IMR-90 (cell line): ENCODE measurements around the gene TRAF3. TPM values are rescaled to one million over a fixed set of nuclear protein-coding genes. Genes with fewer than 3 reads are reported as not detected.

Source experiments
- ATAC-seq: fragments of 200-7000 bp; cut with Tn5 transposase; 2 replicates; pipeline ENCODE4 v1.9.1; 2020; ENCODE audit warnings: low read depth, mild to moderate bottlenecking, moderate library complexity
- BruUV-seq: library from RNA; stranded (reverse); fragments of 400-500 nt; replicated peaks from 2 replicates; lab custom pipeline; 2021; lab: Mats Ljungman, UMichigan
- CTCF ChIA-PET: fragments of 300-600 bp; formaldehyde crosslinking; extraction: SDS; loops from one replicate; lab custom pipeline; 2021; ENCODE audit warnings: antibody characterized with exemption; lab: Yijun Ruan, JAX
- POLR2A ChIA-PET: fragments of 300-600 bp; sonication (Branson Sonifier 250); formaldehyde crosslinking; loops from one replicate; lab custom pipeline; 2022; ENCODE audit warnings: antibody characterized with exemption; ENCODE audit not compliant: unreplicated experiment; lab: Charles Lee
- DNase-seq: peaks from one replicate; pipeline ENCODE4 v3.0.0; 2013
- H2AFZ ChIP-seq: replicated peaks from 2 replicates; pipeline ENCODE3; 2013; ENCODE audit warnings: low read length, mild to moderate bottlenecking; ENCODE audit not compliant: poor library complexity
- H2AK5ac ChIP-seq: 2 replicates; pipeline ENCODE4 v1.6.1; 2013; ENCODE audit warnings: low read depth, low read length, inconsistent platforms
- H2AK9ac ChIP-seq: replicated peaks from 2 replicates; pipeline ENCODE3; 2013; ENCODE audit warnings: mild to moderate bottlenecking, low read depth, low read length, moderate library complexity; ENCODE audit not compliant: poor library complexity
- H2BK120ac ChIP-seq: 2 replicates; pipeline ENCODE4 v1.6.1; 2013; ENCODE audit warnings: low read depth, low read length, inconsistent platforms
- H2BK15ac ChIP-seq: 3 replicates; pipeline ENCODE4 v1.6.1; 2013; ENCODE audit warnings: low read depth, low read length, inconsistent platforms
- H2BK20ac ChIP-seq: 2 replicates; pipeline ENCODE4 v1.6.1; 2013; ENCODE audit warnings: low read depth, mild to moderate bottlenecking, inconsistent platforms, low read length, moderate library complexity
- H2BK5ac ChIP-seq: 2 replicates; pipeline ENCODE4 v1.6.1; 2013; ENCODE audit warnings: mild to moderate bottlenecking, low read depth, low read length, inconsistent platforms; ENCODE audit not compliant: poor library complexity, severe bottlenecking
- H3K14ac ChIP-seq: replicated peaks from 2 replicates; pipeline ENCODE4 v1.6.1; 2013; ENCODE audit warnings: low read depth, low read length, inconsistent platforms
- H3K18ac ChIP-seq: 2 replicates; pipeline ENCODE4 v1.6.1; 2013; ENCODE audit warnings: low read depth, low read length, control low read depth
- H3K23ac ChIP-seq: 2 replicates; pipeline ENCODE4 v1.6.1; 2013; ENCODE audit warnings: low read depth, low read length, inconsistent platforms
- H3K27ac ChIP-seq: 2 replicates; pipeline ENCODE4 v1.5.1; 2013; ENCODE audit warnings: mild to moderate bottlenecking, control low read depth, low read length; ENCODE audit not compliant: insufficient read depth
- H3K27me3 ChIP-seq: 2 replicates; pipeline ENCODE4 v1.6.1; 2013; ENCODE audit warnings: low read length; ENCODE audit not compliant: control insufficient read depth, insufficient read depth
- H3K36me3 ChIP-seq: 2 replicates; pipeline ENCODE4 v1.6.1; 2013; ENCODE audit warnings: low read length, mixed read lengths; ENCODE audit not compliant: control insufficient read depth, insufficient read depth
- H3K4ac ChIP-seq: 2 replicates; pipeline ENCODE4 v1.6.1; 2013; ENCODE audit warnings: low read depth, low read length, inconsistent platforms
- H3K4me1 ChIP-seq: 2 replicates; pipeline ENCODE4 v1.6.1; 2013; ENCODE audit warnings: low read length, mixed read lengths; ENCODE audit not compliant: control insufficient read depth, insufficient read depth
- H3K4me2 ChIP-seq: 2 replicates; pipeline ENCODE4 v1.6.1; 2013; ENCODE audit warnings: low read depth, mild to moderate bottlenecking, control low read depth, low read length, moderate library complexity
- H3K4me3 ChIP-seq: 2 replicates; pipeline ENCODE4 v1.5.1; 2013; ENCODE audit warnings: low read depth, mild to moderate bottlenecking, control low read depth, low read length, moderate library complexity; ENCODE audit not compliant: insufficient read depth
- H3K56ac ChIP-seq: 2 replicates; pipeline ENCODE4 v1.6.1; 2013; ENCODE audit warnings: low read length, inconsistent platforms; ENCODE audit not compliant: insufficient read depth; ENCODE audit errors: extremely low read depth
- H3K79me1 ChIP-seq, 2 experiments: 2 replicates each; pipeline ENCODE4 v1.6.1; 2013; ENCODE audit warnings: low read length in 2 of 2, inconsistent platforms in 1 of 2, low read depth in 1 of 2
- H3K9ac ChIP-seq: 2 replicates; pipeline ENCODE4 v1.6.1; 2013; ENCODE audit warnings: low read depth, low read length, control low read depth
- H3K9me1 ChIP-seq: 2 replicates; pipeline ENCODE4 v1.6.1; 2013; ENCODE audit warnings: low read length, inconsistent platforms; ENCODE audit not compliant: insufficient read depth
- H3K9me3 ChIP-seq: 2 replicates; pipeline ENCODE4 v1.6.1; 2013; ENCODE audit warnings: low read length; ENCODE audit not compliant: control insufficient read depth, insufficient read depth
- H4K20me1 ChIP-seq: 2 replicates; pipeline ENCODE4 v1.6.1; 2013; ENCODE audit warnings: low read length, inconsistent platforms; ENCODE audit not compliant: insufficient read depth
- H4K5ac ChIP-seq: 2 replicates; pipeline ENCODE4 v1.6.1; 2013; ENCODE audit warnings: mild to moderate bottlenecking, low read depth, low read length, control low read depth
- H4K8ac ChIP-seq, 2 experiments: 2 replicates each; pipeline ENCODE4 v1.6.1; 2013; ENCODE audit warnings: low read depth in 2 of 2, low read length in 2 of 2, control low read depth in 1 of 2, inconsistent platforms in 1 of 2
- H4K91ac ChIP-seq: 2 replicates; pipeline ENCODE4 v1.6.1; 2013; ENCODE audit warnings: low read depth, low read length, inconsistent platforms; ENCODE audit not compliant: insufficient read depth
- BHLHE40 ChIP-seq: fragments of 150-350 bp; IDR thresholded peaks from 2 replicates; pipeline ENCODE4 v1.6.1; 2016; ENCODE audit warnings: mild to moderate bottlenecking, low read depth, low read length
- CEBPB ChIP-seq: IDR thresholded peaks from 2 replicates; pipeline ENCODE4 v1.6.1; 2012; ENCODE audit warnings: low read depth, low read length, improper control_type of control experiment
- CHD1 ChIP-seq: IDR thresholded peaks from 2 replicates; pipeline ENCODE4 v1.6.1; 2012; ENCODE audit warnings: low read depth, low read length, improper control_type of control experiment
- FOS ChIP-seq: fragments of 150-350 bp; IDR thresholded peaks from 2 replicates; pipeline ENCODE4 v1.6.1; 2016; ENCODE audit warnings: low read depth, low read length
- MAFK ChIP-seq: IDR thresholded peaks from 2 replicates; pipeline ENCODE4 v1.6.1; 2012; ENCODE audit warnings: low read depth, low read length, improper control_type of control experiment
- MAZ ChIP-seq: IDR thresholded peaks from 2 replicates; pipeline ENCODE4 v1.6.1; 2012; ENCODE audit warnings: low read depth, mild to moderate bottlenecking, low read length, improper control_type of control experiment, moderate library complexity, borderline replicate concordance
- MXI1 ChIP-seq: IDR thresholded peaks from 2 replicates; pipeline ENCODE4 v1.6.1; 2012; ENCODE audit warnings: low read depth, mild to moderate bottlenecking, low read length, moderate library complexity, borderline replicate concordance
- NFE2L2 ChIP-seq: fragments of 150-350 bp; IDR thresholded peaks from 2 replicates; pipeline ENCODE4 v1.6.1; 2016; ENCODE audit warnings: low read depth, mild to moderate bottlenecking, low read length
- POLR2A ChIP-seq: IDR thresholded peaks from 2 replicates; pipeline ENCODE4 v1.6.1; 2012; ENCODE audit warnings: mild to moderate bottlenecking, low read depth, low read length
- RAD21 ChIP-seq: IDR thresholded peaks from 2 replicates; pipeline ENCODE4 v1.6.1; 2012; ENCODE audit warnings: low read length, improper control_type of control experiment
- RCOR1 ChIP-seq: IDR thresholded peaks from 2 replicates; pipeline ENCODE4 v1.6.1; 2012; ENCODE audit warnings: mild to moderate bottlenecking, low read length, improper control_type of control experiment; ENCODE audit not compliant: insufficient replicate concordance
- RFX5 ChIP-seq: IDR thresholded peaks from 2 replicates; pipeline ENCODE4 v1.8.0; 2012; ENCODE audit warnings: low read depth, mild to moderate bottlenecking, low read length, moderate library complexity
- SMC3 ChIP-seq: fragments of 150-350 bp; IDR thresholded peaks from 2 replicates; pipeline ENCODE4 v1.6.1; 2016; ENCODE audit warnings: low read depth, mild to moderate bottlenecking, antibody characterized with exemption, low read length, moderate library complexity
- WGBS, 2 experiments: methylation state at CpG; one replicate each; pipeline versions ENCODE4 v1.1.5 to v1.1.7; 2013; ENCODE audit warnings: missing lambda C conversion rate in 2 of 2; ENCODE audit not compliant: insufficient read length in 1 of 2; ENCODE audit errors: extremely low coverage in 2 of 2; 5-methylcytosine and 5-hydroxymethylcytosine counted together
- dilution Hi-C: fragments of 300-500 bp; cut with HindIII; formaldehyde crosslinking; loops from one replicate; pipeline ENCODE4 v1.14.3; 2018; ENCODE audit warnings: low sequenced_read_pairs; ENCODE audit not compliant: unreplicated experiment
- in situ Hi-C: fragments of 300-500 bp; cut with MboI; formaldehyde crosslinking; loops from 3 replicates; pipeline ENCODE4 v1.14.3; 2019; ENCODE audit warnings: low sequenced_read_pairs, inconsistent platforms, mixed read lengths
- intact Hi-C: fragments of 100-400 bp; cut with micrococcal nuclease; formaldehyde crosslinking; loops from 2 replicates; pipeline ENCODE4 v1.10.0; 2022
- polyA plus RNA-seq, 3 experiments: library from polyadenylated mRNA; depleted of rRNA; stranded (reverse); fragments of >200 nt; gene quantifications; 2 replicates each; pipeline ENCODE4 v1.2.3, GENCODE V29; 2012; ENCODE audit warnings: low replicate concordance in 1 of 3
- total RNA-seq: library from RNA; depleted of rRNA; stranded (reverse); fragments of >200 nt; gene quantifications from 2 replicates; pipeline ENCODE4 v1.2.3, GENCODE V29; 2012
- TF ChIP-seq, protein P1 (sequence below): fragments of 150-350 bp; IDR thresholded peaks from 2 replicates; pipeline ENCODE4 v1.6.1; 2016; ENCODE audit warnings: low read depth, mild to moderate bottlenecking, low read length, moderate library complexity, borderline replicate concordance
- TF ChIP-seq, protein P2 (sequence below): fragments of 150-350 bp; IDR thresholded peaks from 2 replicates; pipeline ENCODE4 v1.6.1; 2017; ENCODE audit warnings: mild to moderate bottlenecking, antibody characterized with exemption, low read length, low read depth
- TF ChIP-seq, protein P3 (sequence below): conservative IDR thresholded peaks from 2 replicates; pipeline ENCODE4 v1.5.1; 2012; ENCODE audit warnings: mild to moderate bottlenecking, low read depth, low read length, improper control_type of control experiment

Gene TRAF3
- total and polyA plus RNA-seq, 2 of the 4 experiments (the other 2 are of a cell fraction): 21.2 to 25.3 TPM

DNA sequence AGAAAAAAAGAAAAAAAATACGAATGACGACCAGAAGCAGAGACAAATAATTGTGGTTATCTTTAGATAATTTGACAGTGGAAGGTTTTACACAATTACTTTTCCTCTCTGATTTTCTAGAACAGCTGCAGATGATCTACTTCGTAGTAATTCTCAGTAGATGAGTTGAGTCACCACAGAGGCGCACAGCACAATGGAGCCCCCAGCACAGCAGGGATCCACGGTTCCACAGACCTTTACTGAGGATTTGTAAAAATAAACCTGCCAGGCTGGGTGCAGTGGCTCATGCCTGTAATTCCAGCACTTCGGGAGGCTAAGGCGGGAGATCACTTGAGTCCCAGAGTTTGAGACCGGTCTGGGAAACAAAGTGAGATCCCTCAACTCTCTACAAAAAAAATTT, 174.6 kb downstream of the TRAF3 start:
- Histone ChIP-seq H2BK120ac (no peak overlapping the region), H2AK5ac (no peak overlapping the region), H3K23ac (no peak overlapping the region), H3K4ac (no peak overlapping the region), H3K4me1 (peaks cover 15% of the 10 kb centered on the region), H3K4me3 (no peak overlapping the region), H3K27me3 (no peaks in the 10 kb centered on the region), H3K27ac (no peak overlapping the region), H3K9ac (no peak overlapping the region), H3K4me2 (no peak overlapping the region), H3K56ac (no peak overlapping the region), H4K20me1 (peaks cover 24% of the 10 kb centered on the region), H4K5ac (no peak overlapping the region), H3K9me1 (peaks cover 28% of the 10 kb centered on the region), H2AK9ac (no peak overlapping the region), H3K36me3 (peaks cover 77% of the 10 kb centered on the region), H3K9me3 (no peaks in the 10 kb centered on the region), H4K91ac (no peak overlapping the region), H3K14ac (no peak overlapping the region), H4K8ac (no peak overlapping the region), H2BK15ac (no peak overlapping the region), H2BK20ac (no peak overlapping the region), H2AFZ (no peak overlapping the region), H3K79me1 (peaks cover 4 to 26% of the 10 kb centered on the region in 2 experiments; a peak in 2 of 4 replicates), H2BK5ac (no peak overlapping the region), H3K18ac (no peak overlapping the region)
- dilution Hi-C loops: no loop called here
- peak; percentile 51 for ATAC-seq
- ChIA-PET POLR2A (no interaction called here), CTCF (no interaction called here)
- peak; percentile 74 for DNase-seq
- WGBS, 2 experiments: no CpG with 5 or more reads among the region's 8 CpGs
- TF ChIP-seq NFE2L2 (no peak), CEBPB (no peak), POLR2A (no peak), CHD1 (no peak), SMC3 (no peak), RFX5 (no peak), MAFK (no peak), BHLHE40 (no peak), RAD21 (no peak), MXI1 (no peak), FOS (no peak), RCOR1 (no peak), MAZ (no peak)
- TF ChIP-seq, protein P1, sequence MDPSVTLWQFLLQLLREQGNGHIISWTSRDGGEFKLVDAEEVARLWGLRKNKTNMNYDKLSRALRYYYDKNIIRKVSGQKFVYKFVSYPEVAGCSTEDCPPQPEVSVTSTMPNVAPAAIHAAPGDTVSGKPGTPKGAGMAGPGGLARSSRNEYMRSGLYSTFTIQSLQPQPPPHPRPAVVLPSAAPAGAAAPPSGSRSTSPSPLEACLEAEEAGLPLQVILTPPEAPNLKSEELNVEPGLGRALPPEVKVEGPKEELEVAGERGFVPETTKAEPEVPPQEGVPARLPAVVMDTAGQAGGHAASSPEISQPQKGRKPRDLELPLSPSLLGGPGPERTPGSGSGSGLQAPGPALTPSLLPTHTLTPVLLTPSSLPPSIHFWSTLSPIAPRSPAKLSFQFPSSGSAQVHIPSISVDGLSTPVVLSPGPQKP: no peak
- TF ChIP-seq, protein P2, sequence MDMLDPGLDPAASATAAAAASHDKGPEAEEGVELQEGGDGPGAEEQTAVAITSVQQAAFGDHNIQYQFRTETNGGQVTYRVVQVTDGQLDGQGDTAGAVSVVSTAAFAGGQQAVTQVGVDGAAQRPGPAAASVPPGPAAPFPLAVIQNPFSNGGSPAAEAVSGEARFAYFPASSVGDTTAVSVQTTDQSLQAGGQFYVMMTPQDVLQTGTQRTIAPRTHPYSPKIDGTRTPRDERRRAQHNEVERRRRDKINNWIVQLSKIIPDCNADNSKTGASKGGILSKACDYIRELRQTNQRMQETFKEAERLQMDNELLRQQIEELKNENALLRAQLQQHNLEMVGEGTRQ: no peak
- TF ChIP-seq, protein P3, sequence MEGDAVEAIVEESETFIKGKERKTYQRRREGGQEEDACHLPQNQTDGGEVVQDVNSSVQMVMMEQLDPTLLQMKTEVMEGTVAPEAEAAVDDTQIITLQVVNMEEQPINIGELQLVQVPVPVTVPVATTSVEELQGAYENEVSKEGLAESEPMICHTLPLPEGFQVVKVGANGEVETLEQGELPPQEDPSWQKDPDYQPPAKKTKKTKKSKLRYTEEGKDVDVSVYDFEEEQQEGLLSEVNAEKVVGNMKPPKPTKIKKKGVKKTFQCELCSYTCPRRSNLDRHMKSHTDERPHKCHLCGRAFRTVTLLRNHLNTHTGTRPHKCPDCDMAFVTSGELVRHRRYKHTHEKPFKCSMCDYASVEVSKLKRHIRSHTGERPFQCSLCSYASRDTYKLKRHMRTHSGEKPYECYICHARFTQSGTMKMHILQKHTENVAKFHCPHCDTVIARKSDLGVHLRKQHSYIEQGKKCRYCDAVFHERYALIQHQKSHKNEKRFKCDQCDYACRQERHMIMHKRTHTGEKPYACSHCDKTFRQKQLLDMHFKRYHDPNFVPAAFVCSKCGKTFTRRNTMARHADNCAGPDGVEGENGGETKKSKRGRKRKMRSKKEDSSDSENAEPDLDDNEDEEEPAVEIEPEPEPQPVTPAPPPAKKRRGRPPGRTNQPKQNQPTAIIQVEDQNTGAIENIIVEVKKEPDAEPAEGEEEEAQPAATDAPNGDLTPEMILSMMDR: no peak
- in situ Hi-C loops: no loop called here
- BruUV-seq: no TSS peak
- intact Hi-C loops: no loop called here
